Measurements from ENCODE around the gene SORL1-AS1.

Gene SORL1-AS1

DNA sequence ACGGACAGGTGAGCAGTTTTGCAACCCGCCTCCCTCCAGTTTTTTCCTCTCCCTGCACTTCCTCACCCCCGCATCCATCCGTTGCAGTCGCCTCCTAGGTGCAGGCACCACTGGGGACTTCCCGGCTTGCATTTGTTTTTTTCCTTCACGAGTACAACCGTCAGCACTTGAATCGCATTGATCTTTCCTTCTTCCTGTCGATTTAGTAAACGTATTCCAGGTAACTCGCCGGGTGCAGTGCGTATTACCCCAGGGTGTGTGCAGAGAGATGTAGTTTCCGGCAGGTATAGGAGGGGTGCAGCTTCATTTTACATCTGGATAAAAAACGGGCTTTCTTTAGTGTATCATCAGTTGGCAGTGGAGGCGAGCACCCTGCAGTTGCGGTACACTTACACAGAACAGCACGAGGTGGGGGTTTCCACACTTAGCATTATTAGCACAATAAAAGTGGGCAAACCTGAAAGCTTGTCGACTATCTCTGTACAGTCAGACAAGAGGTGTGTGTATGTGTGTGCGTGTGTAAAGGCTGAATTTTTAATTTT, at the start of gene SORL1-AS1:
Gene SORL1-AS1 (minus strand): TSS at position 359 of the 542 bp plus-strand sequence.
- no peak for DNase-seq (ENCODE audit: low read depth)

DNA sequence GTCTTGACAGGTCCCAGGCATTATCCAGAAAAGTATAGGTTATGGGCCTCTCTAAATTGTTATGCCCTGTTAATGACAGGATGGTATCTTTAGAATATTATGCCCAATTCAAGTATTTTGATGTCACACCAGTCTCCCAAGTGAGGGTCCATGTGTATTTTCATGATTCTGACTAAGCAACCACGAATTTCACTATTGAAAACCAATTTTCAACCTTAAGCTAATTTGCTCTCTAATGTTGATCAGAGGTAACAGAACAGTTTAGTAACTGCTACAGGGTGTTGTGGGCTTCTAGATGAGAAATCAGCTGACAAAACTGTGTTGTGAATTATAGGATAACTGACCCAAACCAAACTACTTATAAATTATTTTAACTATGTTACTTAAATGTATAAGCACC, 48.0 kb upstream of the SORL1-AS1 start:
- no peak for DNase-seq (ENCODE audit: low read depth)

- no peak for DNase-seq (ENCODE audit: low read depth)
Measured at GRCh38 chr11:121500275-121500674, 47.5 kb upstream of the SORL1-AS1 start.

- no peak for DNase-seq (ENCODE audit: low read depth)
Measured at GRCh38 chr11:121499405-121499804, 46.6 kb upstream of the SORL1-AS1 start.

- DNase-seq (ENCODE audit: low read depth) = no peak
Measured at GRCh38 chr11:121497176-121497998, 44.6 kb upstream of the SORL1-AS1 start.

DNA sequence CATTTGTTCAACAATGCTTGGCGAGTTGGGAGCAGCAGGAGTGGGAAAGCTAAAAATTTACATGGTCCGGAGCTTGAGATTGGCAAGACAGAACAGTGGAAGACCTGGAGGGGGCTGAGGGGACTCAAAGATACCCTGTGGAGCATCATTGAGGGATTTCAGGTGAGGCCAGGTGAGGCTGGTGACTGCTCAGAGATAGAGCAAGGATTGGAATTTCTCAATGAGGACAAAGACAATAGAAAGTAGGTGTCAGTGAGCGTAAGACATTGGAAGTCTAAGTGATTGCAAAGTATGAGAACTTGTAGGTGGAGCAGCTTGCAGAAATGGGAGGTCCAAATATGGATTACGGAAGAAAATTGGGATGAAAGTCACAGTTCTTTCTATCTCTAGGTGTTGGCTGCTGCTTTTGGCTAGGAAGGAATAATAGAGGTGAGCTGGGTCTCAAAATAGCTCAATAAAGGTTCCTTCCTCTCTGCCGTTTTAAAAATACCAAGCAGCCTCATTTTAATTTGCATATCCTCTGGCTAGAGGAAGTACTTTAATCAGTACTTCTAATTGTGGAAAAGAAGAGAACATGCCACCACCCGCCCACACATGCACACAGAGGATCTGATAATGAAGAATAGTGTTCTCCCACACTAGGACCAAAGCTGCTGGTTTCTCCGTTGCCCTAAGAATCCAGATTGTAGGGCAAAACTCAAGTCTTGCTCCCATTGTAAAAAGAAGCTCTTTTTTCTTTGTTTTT, 41.8 kb upstream of the SORL1-AS1 start:
- DNase-seq (ENCODE audit: low read depth) = no peak

DNA sequence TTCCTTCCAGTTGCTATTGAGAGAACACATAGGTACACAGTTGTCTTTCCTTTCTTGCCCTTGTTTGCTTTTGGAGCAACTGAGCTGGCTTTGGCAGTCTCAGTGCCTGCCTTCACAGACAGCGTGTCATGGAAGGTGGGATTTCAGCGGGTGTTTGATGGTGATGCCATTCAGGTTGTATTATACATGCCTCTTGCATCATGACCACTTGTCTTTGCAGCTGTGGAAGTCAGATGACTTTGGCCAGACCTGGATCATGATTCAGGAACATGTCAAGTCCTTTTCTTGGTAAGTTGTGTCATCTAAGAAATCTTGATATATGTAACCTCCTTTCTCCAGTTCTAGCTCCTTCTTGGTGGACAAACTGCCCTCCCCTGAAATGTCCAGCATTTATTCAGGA, 37.1 kb upstream of the SORL1-AS1 start:
- no peak for DNase-seq (ENCODE audit: low read depth)

DNA sequence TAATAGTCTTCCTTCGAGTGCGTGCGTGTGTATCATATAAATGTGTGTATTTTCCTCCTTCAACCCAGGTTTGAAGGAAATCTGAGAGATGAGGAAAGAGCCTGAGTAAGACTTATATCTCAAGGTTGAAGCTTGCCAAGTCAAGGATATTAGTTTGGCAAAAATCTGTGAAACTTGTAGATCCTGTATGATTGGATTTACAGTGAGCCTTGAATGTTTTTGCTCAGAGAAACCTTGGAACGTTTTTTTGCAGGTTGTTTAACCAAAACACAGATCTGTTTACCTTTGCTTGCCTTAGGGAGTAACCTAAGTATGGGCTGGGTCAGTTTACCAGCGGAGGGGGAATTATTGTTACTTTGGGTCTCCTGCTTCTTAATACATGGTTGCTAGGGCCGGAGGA, 35.9 kb upstream of the SORL1-AS1 start:
- no peak for DNase-seq (ENCODE audit: low read depth)

DNA sequence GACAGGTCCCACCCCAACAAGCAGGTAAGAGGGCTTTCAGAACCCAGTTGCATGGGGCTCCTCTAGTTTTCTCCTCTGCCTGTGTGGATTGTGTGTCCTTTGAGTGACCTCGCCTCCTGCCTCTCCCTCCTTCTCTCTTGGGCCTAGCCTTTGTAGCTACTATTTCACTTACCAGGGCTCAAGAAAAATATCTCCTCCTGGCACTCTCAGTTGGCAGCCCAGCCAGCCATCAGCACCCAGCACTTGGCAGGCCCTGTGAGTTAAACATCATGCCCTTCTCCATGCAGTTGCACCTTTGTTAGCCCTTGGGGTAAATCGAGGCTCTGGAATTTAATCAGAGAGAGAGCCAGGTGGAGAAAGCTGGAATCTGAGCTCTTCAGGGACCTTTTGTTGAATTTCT, 35.4 kb upstream of the SORL1-AS1 start:
- DNase-seq (ENCODE audit: low read depth) = no peak

GRCh38 chr11:121487191-121487590, 34.4 kb upstream of the SORL1-AS1 start:
- no peak for DNase-seq (ENCODE audit: low read depth)

GRCh38 chr11:121486054-121486453, 33.3 kb upstream of the SORL1-AS1 start:
- DNase-seq (ENCODE audit: low read depth) = no peak

GRCh38 chr11:121485216-121485615, 32.4 kb upstream of the SORL1-AS1 start:
- no peak for DNase-seq (ENCODE audit: low read depth)

DNA sequence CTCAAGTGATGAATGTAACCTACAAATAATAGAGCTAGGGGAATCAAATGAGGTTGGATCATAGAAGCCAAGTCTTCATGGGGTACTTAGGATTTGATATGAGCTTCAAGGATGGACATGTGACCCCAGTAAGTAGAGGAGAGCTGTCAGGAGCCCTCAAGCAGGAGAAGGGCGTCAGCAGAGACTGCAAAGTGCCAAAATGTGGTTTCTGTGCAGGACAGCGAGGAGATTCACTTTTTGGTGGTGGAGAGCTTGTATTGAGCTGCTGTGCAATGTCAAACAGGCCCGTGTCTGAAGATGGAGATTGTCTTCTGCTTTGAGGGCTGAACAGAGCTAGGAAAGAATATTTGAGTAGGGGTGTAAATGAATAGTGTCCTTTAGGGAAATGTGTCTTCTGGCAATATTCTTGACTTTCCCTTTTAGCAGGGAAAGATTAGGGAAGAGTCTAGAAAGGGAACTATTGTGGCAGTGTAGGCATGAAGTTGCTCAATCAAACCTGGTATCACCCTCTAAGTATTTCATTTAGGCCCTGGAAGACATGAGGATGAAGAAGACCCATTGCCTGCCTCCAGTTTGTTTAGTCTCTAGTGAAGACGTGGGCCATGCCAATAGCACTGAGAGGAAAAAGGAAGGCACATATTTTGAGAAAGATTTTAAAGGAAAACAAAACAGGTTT, 31.2 kb upstream of the SORL1-AS1 start:
- DNase-seq (ENCODE audit: low read depth) = no peak

DNA sequence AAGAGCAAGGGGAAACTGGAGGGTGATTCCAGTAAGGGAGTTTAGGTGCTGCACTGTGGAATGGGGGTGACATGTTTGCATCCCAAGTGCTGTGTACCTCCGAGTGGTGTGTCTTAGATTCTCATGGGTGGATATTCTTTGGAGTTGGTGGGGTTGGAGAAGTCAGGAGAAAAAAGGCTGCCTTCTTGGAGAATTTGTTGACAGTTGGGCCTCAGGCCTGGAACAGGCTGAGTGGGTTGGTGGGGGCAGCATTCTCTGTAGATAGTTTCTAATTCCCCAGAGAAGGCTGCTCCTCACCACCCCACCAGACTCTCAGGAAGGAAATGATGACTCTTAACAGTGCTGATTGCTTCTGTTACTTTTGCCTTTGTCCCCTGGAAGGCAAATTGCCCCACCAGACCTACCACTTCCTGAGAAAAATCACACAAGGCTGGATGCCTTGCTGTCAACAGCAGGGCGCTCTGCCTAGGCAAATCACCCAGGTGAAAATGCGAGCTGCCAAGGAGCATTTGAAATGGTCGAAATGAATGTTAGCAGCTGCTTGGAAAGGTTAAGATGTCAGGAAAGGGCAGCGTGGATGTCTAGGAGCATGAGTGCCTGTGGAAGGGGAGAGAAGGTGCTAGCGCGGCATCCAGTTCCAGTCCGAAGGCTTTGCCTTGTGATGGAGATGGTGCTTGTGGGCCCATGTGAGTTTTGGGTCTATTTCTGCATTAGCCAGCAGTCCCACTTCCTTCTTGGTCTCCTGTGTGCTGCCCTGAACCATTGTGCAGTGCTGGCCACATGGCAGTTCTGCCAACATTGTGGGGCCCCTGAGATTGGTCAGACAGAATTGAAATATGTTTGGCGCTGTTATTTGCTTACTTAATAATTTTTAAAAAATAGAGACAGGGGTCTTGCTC, 29.7 kb upstream of the SORL1-AS1 start:
- peak; percentile 87 for DNase-seq (ENCODE audit: low read depth)

DNA sequence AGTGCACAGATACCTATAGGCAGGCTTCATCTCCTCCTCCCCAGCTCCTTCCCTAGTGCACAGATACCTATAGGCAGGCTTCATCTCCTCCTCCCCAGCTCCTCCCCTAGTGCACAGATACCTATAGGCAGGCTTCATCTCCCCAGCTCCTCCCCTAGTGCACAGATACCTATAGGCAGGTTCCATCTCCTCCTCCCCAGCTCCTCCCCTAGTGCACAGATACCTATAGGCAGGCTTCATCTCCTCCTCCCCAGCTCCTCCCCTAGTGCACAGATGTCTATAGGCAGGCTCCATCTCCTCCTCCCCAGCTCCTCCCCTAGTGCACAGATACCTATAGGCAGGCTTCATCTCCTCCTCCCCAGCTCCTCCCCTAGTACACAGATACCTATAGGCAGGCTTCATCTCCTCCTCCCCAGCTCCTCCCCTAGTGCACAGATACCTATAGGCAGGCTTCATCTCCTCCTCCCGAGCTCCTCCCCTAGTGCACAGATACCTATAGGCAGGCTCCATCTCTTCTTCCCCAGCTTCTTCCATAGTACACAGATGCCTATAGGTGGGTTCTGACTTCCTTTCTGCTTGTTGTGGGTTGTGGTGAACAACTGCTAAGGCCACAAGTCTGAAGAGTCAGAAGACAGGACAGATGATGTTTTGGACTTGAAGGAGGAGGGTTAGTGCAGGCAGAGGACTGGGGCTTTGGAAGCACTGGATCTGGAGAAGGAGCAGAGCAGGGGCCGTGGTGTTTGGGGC, 28.9 kb upstream of the SORL1-AS1 start:
- DNase-seq (ENCODE audit: low read depth) = peak; percentile 23

- DNase-seq (ENCODE audit: low read depth) = no peak
Measured at GRCh38 chr11:121479698-121480238, 27.0 kb upstream of the SORL1-AS1 start.

DNA sequence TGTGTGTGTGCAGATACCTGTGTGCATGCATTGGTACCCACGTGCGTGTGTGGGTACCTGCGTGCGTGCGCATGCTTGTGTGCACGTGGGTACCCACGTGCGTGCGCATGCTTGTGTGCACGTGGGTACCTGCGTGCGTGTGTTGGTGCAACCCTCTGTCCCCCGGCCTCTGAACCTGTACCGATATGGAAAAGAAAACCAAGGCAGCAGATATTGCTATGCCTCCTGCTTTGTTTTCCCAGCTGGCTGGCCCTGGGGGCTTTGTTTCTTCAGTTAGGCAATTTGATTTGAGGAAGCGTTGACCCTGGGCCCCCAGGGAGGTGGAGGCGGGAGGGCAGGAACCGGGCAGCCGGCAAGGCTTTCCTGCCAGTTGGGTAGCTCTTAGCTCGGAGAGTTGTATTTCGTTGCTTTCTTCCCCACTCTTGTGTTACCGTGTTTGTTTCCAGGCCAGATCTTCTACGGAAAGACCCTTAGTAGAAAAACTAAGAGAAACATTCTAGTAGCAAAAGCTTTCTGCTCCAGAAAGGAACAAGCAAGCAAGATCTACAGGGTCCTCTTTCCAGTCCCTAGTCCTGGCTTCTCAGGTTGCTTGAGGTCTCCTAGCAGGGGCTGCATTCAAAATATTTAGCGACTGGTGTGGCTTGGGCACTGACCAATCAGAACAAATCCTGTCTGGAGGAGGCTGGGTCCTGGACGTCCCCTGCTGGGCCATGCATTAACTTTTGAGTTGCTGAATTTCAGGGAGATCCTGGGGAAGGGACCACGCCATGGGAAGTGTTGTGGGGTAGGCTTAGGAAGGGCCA, 26.3 kb upstream of the SORL1-AS1 start:
- no peak for DNase-seq (ENCODE audit: low read depth)

- DNase-seq (ENCODE audit: low read depth) = no peak
Measured at GRCh38 chr11:121478226-121478894, 25.6 kb upstream of the SORL1-AS1 start.
